Epithelial cell of esophagus (primary cell): ENCODE results near the gene ADAMTS2.

Source experiments
- DNase-seq: peaks from one replicate; pipeline ENCODE4 v3.0.0; 2010; ENCODE audit warnings: low read depth
- H3K4me3 ChIP-seq: 2 replicates; pipeline ENCODE4 v1.5.1; 2011; ENCODE audit warnings: mild to moderate bottlenecking, low read length, control low read depth
- CTCF ChIP-seq: IDR thresholded peaks from 2 replicates; pipeline ENCODE4 v1.5.1; 2011; ENCODE audit warnings: low read depth, mild to moderate bottlenecking, low read length, control low read depth, inconsistent platforms; ENCODE audit not compliant: insufficient read depth; ENCODE audit errors: missing control alignments

ADAMTS2 gene

GRCh38 chr5:179274321-179275315 lies 70.6 kb downstream of the ADAMTS2 start:
- H3K4me3 ChIP-seq, result no peak overlapping the region
- TF ChIP-seq CTCF, result no peak
- no peak for DNase-seq

GRCh38 chr5:179273441-179274145 lies 71.7 kb downstream of the ADAMTS2 start:
- no peak for DNase-seq
- no peak overlapping the region for H3K4me3 ChIP-seq
- no peak for TF ChIP-seq CTCF

GRCh38 chr5:179273073-179273435 lies 72.2 kb downstream of the ADAMTS2 start:
- no peak overlapping the region for H3K4me3 ChIP-seq
- no peak for DNase-seq
- no peak for TF ChIP-seq CTCF

- H3K4me3 ChIP-seq, result no peak overlapping the region
- TF ChIP-seq CTCF, result no peak
- no peak for DNase-seq
Measured at GRCh38 chr5:179272326-179273072, 72.8 kb downstream of the ADAMTS2 start.

- no peak overlapping the region for H3K4me3 ChIP-seq
- no peak for DNase-seq
- no peak for TF ChIP-seq CTCF
Measured at GRCh38 chr5:179271821-179272325, 73.4 kb downstream of the ADAMTS2 start.

GRCh38 chr5:179271428-179271734 lies 73.9 kb downstream of the ADAMTS2 start:
- no peak overlapping the region for H3K4me3 ChIP-seq
- no peak for DNase-seq
- TF ChIP-seq CTCF, result no peak
